HAP-1 (cell line): ENCODE data around the gene WDR43.

ENCODE experiments used
- DNase-seq, 2 experiments: peaks; one replicate each; pipeline ENCODE4 v3.0.0-alpha.2; 2016 to 2020; ENCODE audit warnings: low spot score in 2 of 2
- H3K27me3 ChIP-seq: fragments of 250-450 bp; sonication (Bioruptor Pico); 2 replicates; pipeline ENCODE4 v1.5.1; 2020; ENCODE audit warnings: low read depth, mild to moderate bottlenecking, moderate library complexity
- H3K36me3 ChIP-seq: fragments of 250-450 bp; sonication (Bioruptor Pico); replicated peaks from 2 replicates; pipeline ENCODE4 v1.5.1; 2020; ENCODE audit warnings: mild to moderate bottlenecking
- H3K4me1 ChIP-seq: fragments of 250-450 bp; sonication (Bioruptor Pico); 2 replicates; pipeline ENCODE4 v1.5.1; 2020; ENCODE audit warnings: mild to moderate bottlenecking
- H3K4me3 ChIP-seq: fragments of 250-450 bp; sonication (Bioruptor Pico); 2 replicates; pipeline ENCODE4 v1.5.1; 2020; ENCODE audit warnings: mild to moderate bottlenecking, moderate library complexity
- H3K9me3 ChIP-seq: fragments of 250-450 bp; sonication (Bioruptor Pico); 2 replicates; pipeline ENCODE4 v1.5.1; 2020; ENCODE audit warnings: mild to moderate bottlenecking, moderate library complexity
- in situ Hi-C: fragments of 300-500 bp; cut with MboI; formaldehyde crosslinking; loops from 3 replicates; pipeline ENCODE4 v1.14.3; 2020; ENCODE audit warnings: low sequenced_read_pairs, inconsistent platforms, mixed read lengths

The WDR43 gene

DNA sequence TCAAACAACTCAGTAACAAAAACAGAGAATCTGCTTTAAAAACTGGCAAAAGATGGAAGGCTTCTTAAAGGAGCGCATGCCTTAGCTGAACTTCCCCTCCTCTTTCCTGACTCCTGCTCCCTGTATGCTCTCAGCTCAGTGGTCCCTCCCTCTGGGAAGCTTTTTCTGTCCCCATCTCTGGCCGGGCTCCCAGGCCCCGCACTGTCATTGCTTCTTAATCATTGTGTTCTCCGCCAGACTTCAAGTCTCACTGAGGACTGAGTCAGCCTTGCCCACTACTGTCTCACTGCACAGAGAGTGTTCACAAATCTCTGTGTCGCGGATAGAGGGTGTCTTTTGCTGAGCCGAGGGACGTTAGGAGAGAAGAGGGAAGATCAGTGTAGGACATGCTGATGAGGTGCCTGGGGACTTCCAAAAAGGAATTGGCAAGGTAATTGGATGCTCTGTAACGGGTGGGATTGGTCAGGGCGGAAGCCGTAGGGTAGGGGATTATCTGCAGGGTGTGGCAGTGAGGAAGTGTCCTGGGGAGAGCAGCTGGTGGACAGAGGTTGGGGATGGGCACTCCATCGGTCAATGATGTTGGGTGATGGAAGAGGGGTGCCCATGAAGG lies 102.9 kb downstream of the WDR43 start:
- Histone ChIP-seq H3K27me3 (no peaks in the 10 kb centered on the region), H3K4me1 (no peaks in the 10 kb centered on the region; the same call in 1 of the 2 replicates)

More for the DNA sequence above, 102.9 kb downstream of the WDR43 start:
- Histone ChIP-seq H3K9me3 (no peaks in the 10 kb centered on the region), H3K36me3 (no peaks in the 10 kb centered on the region), H3K4me3 (no peak overlapping the region)
- peak in 1 of 2 experiments; percentile 18 for DNase-seq
- in situ Hi-C loops: no loop called here
